ENCODE measurements around the gene SPOCK1. TPM values are rescaled to one million over a fixed set of nuclear protein-coding genes. Genes with fewer than 3 reads are reported as not detected.

Gene SPOCK1
- total RNA-seq, 2 experiments from 2014 or later: 0.42 TPM; not detected in 1

DNA sequence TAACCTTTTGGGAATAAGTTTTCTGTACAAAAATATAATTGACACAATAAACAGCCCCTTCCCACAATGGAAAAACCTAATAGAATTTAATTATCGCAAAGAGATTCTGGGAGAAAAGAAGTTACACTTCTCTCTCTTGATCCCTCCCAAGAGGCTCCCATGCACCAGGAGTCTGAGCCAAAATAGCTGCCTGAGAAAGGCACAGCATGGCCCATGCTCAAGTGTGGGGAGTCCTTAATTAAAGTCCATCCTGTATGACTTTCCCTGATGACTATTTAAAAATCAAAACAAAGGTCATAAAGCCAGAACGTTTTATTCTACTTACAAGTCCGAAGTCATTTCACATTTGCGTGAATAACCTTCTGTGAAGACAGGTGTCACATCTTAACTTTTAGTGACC is 155.1 kb downstream of the SPOCK1 start:
- intact Hi-C loops (cut with micrococcal nuclease): loop anchor here (1.0 kb wide), 1 partner anchor 155 kb away; the partner anchor contains the start of gene SPOCK1
- H3K27me3 Mint-ChIP-seq (ENCODE audit: low read depth): peaks cover 3% of the 10 kb centered on the region
- H3K36me3 Mint-ChIP-seq (ENCODE audit: low read depth): no peaks in the 10 kb centered on the region
- H3K4me3 Mint-ChIP-seq: no peak overlapping the region
- no peak for DNase-seq
- CTCF ChIA-PET: interaction anchor here (0.6 to 1.3 kb wide), 3 partner anchors 13 to 756 kb away, joined by 3 to 4 read pairs (median 4); no protein-coding TSS in a partner anchor
- H3K27ac Mint-ChIP-seq: no peak overlapping the region
- no peaks in the 10 kb centered on the region for H3K4me1 Mint-ChIP-seq (ENCODE audit: low read depth)
- no peaks in the 10 kb centered on the region for H3K9me3 Mint-ChIP-seq

DNA sequence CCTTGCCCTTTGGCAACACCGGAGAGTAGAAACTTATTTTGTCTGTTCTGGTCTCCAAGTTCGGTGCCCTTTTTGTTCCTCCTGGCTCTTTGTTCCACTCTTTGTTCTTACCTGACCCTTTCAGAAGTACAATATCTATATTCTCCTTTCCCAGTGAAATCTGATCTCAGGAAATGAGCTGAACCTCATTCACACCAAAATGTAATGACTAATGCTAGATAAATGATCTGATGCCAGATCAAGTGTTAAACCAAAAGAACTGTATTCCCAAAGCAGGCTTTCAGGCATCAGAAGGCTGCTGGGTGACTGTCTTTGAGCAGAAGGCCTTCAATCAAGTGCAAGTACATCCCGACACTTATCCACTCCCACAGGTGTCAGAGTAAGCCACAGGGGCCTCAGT is 156.4 kb downstream of the SPOCK1 start:
- intact Hi-C loops (cut with micrococcal nuclease): no loop called here
- H3K27ac Mint-ChIP-seq: no peak overlapping the region
- peaks cover 3% of the 10 kb centered on the region for H3K27me3 Mint-ChIP-seq (ENCODE audit: low read depth)
- H3K9me3 Mint-ChIP-seq: no peaks in the 10 kb centered on the region
- no peaks in the 10 kb centered on the region for H3K4me1 Mint-ChIP-seq (ENCODE audit: low read depth)
- H3K36me3 Mint-ChIP-seq (ENCODE audit: low read depth): no peaks in the 10 kb centered on the region
- no peak for DNase-seq
- CTCF ChIA-PET: interaction anchor here (1.3 kb wide), 1 partner anchor 23 kb away, joined by 3 read pairs; no protein-coding TSS in a partner anchor
- H3K4me3 Mint-ChIP-seq: no peak overlapping the region

- DNase-seq: no peak
- CTCF ChIA-PET: no interaction called here
- Mint-ChIP-seq H3K4me1 (ENCODE audit: low read depth) (no peaks in the 10 kb centered on the region), H3K36me3 (ENCODE audit: low read depth) (no peaks in the 10 kb centered on the region), H3K4me3 (no peak overlapping the region), H3K9me3 (no peaks in the 10 kb centered on the region), H3K27ac (no peak overlapping the region), H3K27me3 (ENCODE audit: low read depth) (peaks cover 3% of the 10 kb centered on the region)
- intact Hi-C loops (cut with micrococcal nuclease): no loop called here
Measured at GRCh38 chr5:137341831-137342230, 157.3 kb downstream of the SPOCK1 start.

DNA sequence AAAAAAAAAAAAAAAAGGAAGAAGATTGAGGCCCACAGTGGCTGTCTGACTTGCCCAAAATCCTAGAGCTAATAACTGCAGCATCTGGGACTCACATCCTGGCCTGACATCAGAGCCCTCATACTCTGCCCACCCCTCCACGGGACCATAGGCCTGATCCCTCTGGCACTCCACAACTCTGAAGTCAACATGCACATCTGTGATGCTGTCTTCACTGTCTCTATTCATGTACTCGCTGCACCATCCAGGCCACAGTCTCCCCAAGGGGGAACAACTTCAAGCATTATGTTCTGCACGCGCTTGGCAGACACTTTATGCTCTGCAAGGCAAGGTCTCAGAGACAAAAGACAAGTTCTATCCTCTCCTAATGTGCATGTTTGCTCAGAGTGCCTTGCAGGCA is 158.2 kb downstream of the SPOCK1 start:
- CTCF ChIA-PET: no interaction called here
- Mint-ChIP-seq H3K27me3 (ENCODE audit: low read depth) (peaks cover 3% of the 10 kb centered on the region), H3K27ac (no peak overlapping the region), H3K4me3 (no peak overlapping the region), H3K9me3 (no peaks in the 10 kb centered on the region), H3K4me1 (ENCODE audit: low read depth) (no peaks in the 10 kb centered on the region), H3K36me3 (ENCODE audit: low read depth) (no peaks in the 10 kb centered on the region)
- no peak for DNase-seq
- intact Hi-C loops (cut with micrococcal nuclease): no loop called here

DNA sequence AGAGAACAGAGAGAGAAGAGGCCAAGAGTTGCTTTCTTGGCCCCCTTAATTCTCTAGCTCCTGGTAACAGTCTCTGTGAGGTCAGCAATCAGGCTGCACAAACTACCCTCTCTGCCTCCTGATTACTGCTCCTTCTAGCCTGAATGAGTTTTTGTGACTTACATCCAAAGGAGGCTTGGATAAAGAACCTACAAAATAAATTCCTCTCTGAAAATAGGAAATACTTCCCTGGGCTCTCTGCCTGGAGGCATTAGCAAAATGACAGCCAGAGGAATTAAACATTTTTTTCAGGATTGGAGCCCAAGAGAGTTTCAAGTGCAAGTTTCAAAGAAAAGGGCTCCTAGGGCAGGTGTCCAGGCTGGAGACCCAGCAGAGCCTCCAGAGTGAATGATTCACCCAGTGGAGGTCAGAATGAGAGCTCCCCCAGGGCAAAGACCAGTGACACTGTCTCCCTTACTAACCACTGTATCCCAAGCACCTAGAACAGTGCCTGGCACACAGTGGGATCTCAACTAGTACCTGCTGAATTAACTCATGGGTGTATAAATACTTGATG is 162.5 kb downstream of the SPOCK1 start:
- Mint-ChIP-seq H3K9me3 (no peaks in the 10 kb centered on the region), H3K36me3 (ENCODE audit: low read depth) (no peaks in the 10 kb centered on the region), H3K4me1 (ENCODE audit: low read depth) (no peaks in the 10 kb centered on the region), H3K27ac (no peak overlapping the region), H3K27me3 (ENCODE audit: low read depth) (no peaks in the 10 kb centered on the region), H3K4me3 (no peak overlapping the region)
- intact Hi-C loops (cut with micrococcal nuclease): no loop called here
- CTCF ChIA-PET: interaction anchor here (0.7 to 1.8 kb wide), 2 partner anchors 8 to 16 kb away, joined by 3 to 7 read pairs; no protein-coding TSS in a partner anchor
- no peak for DNase-seq

GRCh38 chr5:137336161-137336560 is 163.0 kb downstream of the SPOCK1 start:
- H3K9me3 Mint-ChIP-seq: no peaks in the 10 kb centered on the region
- no peaks in the 10 kb centered on the region for H3K27me3 Mint-ChIP-seq (ENCODE audit: low read depth)
- no peaks in the 10 kb centered on the region for H3K36me3 Mint-ChIP-seq (ENCODE audit: low read depth)
- no peak for DNase-seq
- intact Hi-C loops (cut with micrococcal nuclease): no loop called here
- H3K4me3 Mint-ChIP-seq: no peak overlapping the region
- CTCF ChIA-PET: interaction anchor here (0.7 to 1.8 kb wide), 2 partner anchors 9 to 16 kb away, joined by 3 to 7 read pairs; no protein-coding TSS in a partner anchor
- H3K4me1 Mint-ChIP-seq (ENCODE audit: low read depth): no peaks in the 10 kb centered on the region
- H3K27ac Mint-ChIP-seq: no peak overlapping the region

DNA sequence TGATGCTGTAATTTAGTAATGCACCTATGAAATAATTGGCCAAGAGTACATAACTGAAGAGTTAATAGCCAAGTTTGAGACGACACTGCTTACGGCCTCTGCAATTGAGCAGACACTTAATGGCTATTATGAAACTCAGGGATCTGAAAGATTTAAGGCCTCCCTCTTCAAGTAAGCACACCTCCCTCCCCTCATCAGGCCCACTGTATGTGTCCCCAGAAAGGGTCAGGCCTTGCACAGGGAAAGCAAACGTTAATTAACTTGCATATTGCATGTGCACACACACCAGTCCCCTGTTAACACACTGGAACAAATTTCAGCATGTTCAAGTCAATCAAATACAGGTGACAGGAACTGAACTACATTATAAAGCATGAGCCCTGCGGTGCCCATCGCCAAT is 163.6 kb downstream of the SPOCK1 start:
- DNase-seq: no peak
- Mint-ChIP-seq H3K27ac (no peak overlapping the region), H3K4me1 (ENCODE audit: low read depth) (no peaks in the 10 kb centered on the region), H3K9me3 (no peaks in the 10 kb centered on the region), H3K4me3 (no peak overlapping the region), H3K27me3 (ENCODE audit: low read depth) (no peaks in the 10 kb centered on the region), H3K36me3 (ENCODE audit: low read depth) (no peaks in the 10 kb centered on the region)
- CTCF ChIA-PET: interaction anchor here (1.8 kb wide), 1 partner anchor 15 kb away, joined by 7 read pairs; no protein-coding TSS in a partner anchor
- intact Hi-C loops (cut with micrococcal nuclease): no loop called here

DNA sequence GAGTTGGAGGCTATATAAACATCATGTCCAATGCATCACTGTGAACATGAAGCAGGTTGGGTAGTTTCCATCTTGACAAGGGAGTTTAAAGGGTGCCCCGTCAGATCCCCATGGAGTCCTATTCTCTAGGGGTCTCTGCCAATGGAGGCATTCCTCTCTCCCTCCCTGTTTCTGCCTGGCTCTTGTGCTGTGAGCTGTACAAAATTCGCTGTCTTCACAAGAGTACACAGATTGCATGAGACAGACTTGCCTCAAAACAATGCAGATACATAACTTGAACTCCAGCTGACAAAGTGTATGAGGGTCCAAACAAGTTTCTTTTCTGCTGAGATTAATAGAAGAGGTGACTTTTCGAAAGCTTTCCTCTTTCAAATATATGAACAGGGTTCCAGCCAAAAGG is 165.2 kb downstream of the SPOCK1 start:
- Mint-ChIP-seq H3K27me3 (ENCODE audit: low read depth) (no peaks in the 10 kb centered on the region), H3K36me3 (ENCODE audit: low read depth) (no peaks in the 10 kb centered on the region), H3K4me3 (no peak overlapping the region), H3K27ac (no peak overlapping the region), H3K4me1 (ENCODE audit: low read depth) (no peaks in the 10 kb centered on the region), H3K9me3 (no peaks in the 10 kb centered on the region)
- CTCF ChIA-PET: no interaction called here
- intact Hi-C loops (cut with micrococcal nuclease): no loop called here
- no peak for DNase-seq

GRCh38 chr5:137333475-137333874 is 165.7 kb downstream of the SPOCK1 start:
- Mint-ChIP-seq H3K9me3 (no peaks in the 10 kb centered on the region), H3K4me1 (ENCODE audit: low read depth) (no peaks in the 10 kb centered on the region), H3K36me3 (ENCODE audit: low read depth) (no peaks in the 10 kb centered on the region), H3K27ac (no peak overlapping the region), H3K4me3 (no peak overlapping the region), H3K27me3 (ENCODE audit: low read depth) (no peaks in the 10 kb centered on the region)
- no peak for DNase-seq
- intact Hi-C loops (cut with micrococcal nuclease): no loop called here
- CTCF ChIA-PET: no interaction called here

- CTCF ChIA-PET: no interaction called here
- H3K4me3 Mint-ChIP-seq: no peak overlapping the region
- intact Hi-C loops (cut with micrococcal nuclease): no loop called here
- no peak overlapping the region for H3K27ac Mint-ChIP-seq
- no peak for DNase-seq
- H3K4me1 Mint-ChIP-seq (ENCODE audit: low read depth): no peaks in the 10 kb centered on the region
- H3K27me3 Mint-ChIP-seq (ENCODE audit: low read depth): no peaks in the 10 kb centered on the region
- H3K9me3 Mint-ChIP-seq: no peaks in the 10 kb centered on the region
- H3K36me3 Mint-ChIP-seq (ENCODE audit: low read depth): no peaks in the 10 kb centered on the region
Measured at GRCh38 chr5:137332296-137332695, 166.8 kb downstream of the SPOCK1 start.

GRCh38 chr5:137329586-137330296 is 169.4 kb downstream of the SPOCK1 start:
- Mint-ChIP-seq H3K4me3 (no peak overlapping the region), H3K4me1 (ENCODE audit: low read depth) (no peaks in the 10 kb centered on the region), H3K27ac (no peak overlapping the region), H3K27me3 (ENCODE audit: low read depth) (no peaks in the 10 kb centered on the region), H3K9me3 (peaks cover 2% of the 10 kb centered on the region), H3K36me3 (ENCODE audit: low read depth) (no peaks in the 10 kb centered on the region)
- intact Hi-C loops (cut with micrococcal nuclease): no loop called here
- CTCF ChIA-PET: interaction anchor here (1.6 to 1.9 kb wide), 2 partner anchors 8 to 10 kb away, joined by 4 to 6 read pairs; no protein-coding TSS in a partner anchor
- DNase-seq: no peak

GRCh38 chr5:137328991-137329390 is 170.1 kb downstream of the SPOCK1 start:
- Mint-ChIP-seq H3K4me3 (no peak overlapping the region), H3K9me3 (peaks cover 2% of the 10 kb centered on the region), H3K4me1 (ENCODE audit: low read depth) (no peaks in the 10 kb centered on the region), H3K27me3 (ENCODE audit: low read depth) (no peaks in the 10 kb centered on the region), H3K27ac (no peak overlapping the region), H3K36me3 (ENCODE audit: low read depth) (no peaks in the 10 kb centered on the region)
- DNase-seq: no peak
- CTCF ChIA-PET: interaction anchor here (1.9 kb wide), 1 partner anchor 7 kb away, joined by 4 read pairs; no protein-coding TSS in a partner anchor
- intact Hi-C loops (cut with micrococcal nuclease): no loop called here

GRCh38 chr5:137328463-137328862 is 170.7 kb downstream of the SPOCK1 start:
- Mint-ChIP-seq H3K27ac (no peak overlapping the region), H3K9me3 (peaks cover 2% of the 10 kb centered on the region), H3K27me3 (ENCODE audit: low read depth) (no peaks in the 10 kb centered on the region), H3K36me3 (ENCODE audit: low read depth) (no peaks in the 10 kb centered on the region), H3K4me1 (ENCODE audit: low read depth) (no peaks in the 10 kb centered on the region), H3K4me3 (no peak overlapping the region)
- no peak for DNase-seq
- CTCF ChIA-PET: no interaction called here
- intact Hi-C loops (cut with micrococcal nuclease): no loop called here
